Left ventricle myocardium inferior (tissue), 1 donor: ENCODE measurements around the gene MAGI1. TPM values are rescaled to one million over a fixed set of nuclear protein-coding genes. Genes with fewer than 3 reads are reported as not detected.

ENCODE experiments used
- DNase-seq: peaks from one replicate; pipeline ENCODE4 v3.0.0-alpha.2; 2020
- H3K27ac ChIP-seq: fragments of 200-600 bp; replicated peaks from 2 replicates; pipeline ENCODE4 v1.8.0; 2021
- H3K27me3 ChIP-seq: fragments of 200-600 bp; 2 replicates; pipeline ENCODE4 v1.8.0; 2021; ENCODE audit warnings: low read depth
- H3K36me3 ChIP-seq: fragments of 200-600 bp; 2 replicates; pipeline ENCODE4 v1.8.0; 2021
- H3K4me1 ChIP-seq: fragments of 200-600 bp; 2 replicates; pipeline ENCODE4 v1.8.0; 2021
- H3K4me3 ChIP-seq: fragments of 200-600 bp; 2 replicates; pipeline ENCODE4 v1.8.0; 2021; ENCODE audit warnings: mild to moderate bottlenecking, moderate library complexity
- H3K9me3 ChIP-seq: fragments of 200-600 bp; replicated peaks from 2 replicates; pipeline ENCODE4 v1.8.0; 2021
- CTCF ChIP-seq: fragments of 200-600 bp; IDR thresholded peaks from 2 replicates; pipeline ENCODE4 v1.8.0; 2021; ENCODE audit warnings: antibody characterized with exemption, mild to moderate bottlenecking, borderline replicate concordance
- intact Hi-C: fragments of 100-400 bp; cut with micrococcal nuclease; formaldehyde crosslinking; loops from one replicate; pipeline ENCODE4 v1.11.0; 2022
- total RNA-seq: library from RNA; stranded (reverse); fragmentation: NEBNext Ultra II Directional; extraction: Animal tissue kit (Norgen Biotek cat#: 25700); gene quantifications from one replicate; pipeline ENCODE4 v1.2.1, GENCODE V29; 2021
- donor health status: DM: no; HTN: yes; CAD: no; lungs with severe emphysema.

MAGI1 gene
- total RNA-seq, 1 donor from 2014 or later, result 36.6 TPM

- intact Hi-C loops, result no loop called here
- Histone ChIP-seq H3K36me3 (no peaks in the 10 kb centered on the region), H3K27me3 (no peaks in the 10 kb centered on the region), H3K9me3 (no peaks in the 10 kb centered on the region), H3K4me3 (no peak overlapping the region), H3K27ac (no peak overlapping the region), H3K4me1 (peaks cover 51% of the 10 kb centered on the region)
- TF ChIP-seq CTCF, result no peak
- DNase-seq, result no peak
Observed at GRCh38 chr3:65558826-65559225, 479.9 kb downstream of the MAGI1 start.

GRCh38 chr3:65557899-65558564, 480.7 kb downstream of the MAGI1 start:
- Histone ChIP-seq H3K27me3 (no peaks in the 10 kb centered on the region), H3K36me3 (no peaks in the 10 kb centered on the region), H3K4me1 (peaks cover 43% of the 10 kb centered on the region), H3K27ac (no peak overlapping the region), H3K9me3 (no peaks in the 10 kb centered on the region), H3K4me3 (no peak overlapping the region)
- TF ChIP-seq CTCF, result no peak
- intact Hi-C loops, result no loop called here
- no peak for DNase-seq

GRCh38 chr3:65556934-65557577, 481.7 kb downstream of the MAGI1 start:
- DNase-seq, result no peak
- Histone ChIP-seq H3K27ac (no peak overlapping the region), H3K4me1 (peaks cover 45% of the 10 kb centered on the region), H3K4me3 (no peak overlapping the region), H3K36me3 (no peaks in the 10 kb centered on the region), H3K9me3 (no peaks in the 10 kb centered on the region), H3K27me3 (no peaks in the 10 kb centered on the region)
- intact Hi-C loops, result no loop called here
- no peak for TF ChIP-seq CTCF

GRCh38 chr3:65552434-65552833, 486.3 kb downstream of the MAGI1 start:
- H3K36me3 ChIP-seq, result no peaks in the 10 kb centered on the region
- no peaks in the 10 kb centered on the region for H3K9me3 ChIP-seq
- peaks cover 61% of the 10 kb centered on the region for H3K4me1 ChIP-seq
- intact Hi-C loops, result no loop called here
- no peak for DNase-seq
- no peak for TF ChIP-seq CTCF
- no peak overlapping the region for H3K4me3 ChIP-seq
- H3K27ac ChIP-seq, result peak overlapping the region; percentile 56
- H3K27me3 ChIP-seq, result no peaks in the 10 kb centered on the region

- no peak overlapping the region for H3K4me3 ChIP-seq
- peak overlapping the region; percentile 56 for H3K27ac ChIP-seq
- no peaks in the 10 kb centered on the region for H3K27me3 ChIP-seq
- intact Hi-C loops, result no loop called here
- DNase-seq, result no peak
- H3K9me3 ChIP-seq, result no peaks in the 10 kb centered on the region
- no peak for TF ChIP-seq CTCF
- H3K36me3 ChIP-seq, result no peaks in the 10 kb centered on the region
- H3K4me1 ChIP-seq, result peaks cover 61% of the 10 kb centered on the region
Observed at GRCh38 chr3:65551945-65552344, 486.8 kb downstream of the MAGI1 start.
